Liver (tissue), 9 donors: ENCODE measurements around the gene HOXC6. TPM values are rescaled to one million over a fixed set of nuclear protein-coding genes. Genes with fewer than 3 reads are reported as not detected.
A peak's percentile ranks its signal among the peaks of the same experiment; 100 is the strongest.

Experiments used
- DNase-seq: peaks from one replicate; pipeline ENCODE4 v3.0.0-alpha.2; 2017; ENCODE audit warnings: low spot score
- H3K27ac ChIP-seq, 2 donors: one replicate each; pipeline ENCODE4 v1.7.0; 2013; ENCODE audit warnings: inconsistent platforms in 2 of 2, low read length in 2 of 2, control low read depth in 1 of 2, low read depth in 1 of 2, mild to moderate bottlenecking in 1 of 2
- H3K27me3 ChIP-seq, 4 donors: one replicate each; pipeline versions ENCODE4 v1.6.1 to v1.7.0; 2013; ENCODE audit warnings: low read length in 3 of 4, inconsistent platforms in 1 of 4, mild to moderate bottlenecking in 1 of 4, moderate library complexity in 1 of 4; ENCODE audit not compliant: control insufficient read depth in 4 of 4, insufficient read depth in 4 of 4
- H3K36me3 ChIP-seq, 4 donors: one replicate each; pipeline versions ENCODE4 v1.6.1 to v1.7.0; 2013; ENCODE audit warnings: low read length in 3 of 4, mild to moderate bottlenecking in 3 of 4, low read depth in 1 of 4, moderate library complexity in 1 of 4; ENCODE audit not compliant: control insufficient read depth in 4 of 4, insufficient read depth in 3 of 4
- H3K4me1 ChIP-seq, 4 donors: one replicate each; pipeline versions ENCODE4 v1.6.1 to v1.7.0; 2013; ENCODE audit warnings: low read length in 3 of 4, mild to moderate bottlenecking in 3 of 4, moderate library complexity in 1 of 4; ENCODE audit not compliant: control insufficient read depth in 4 of 4, insufficient read depth in 4 of 4
- H3K4me3 ChIP-seq, 3 donors: one replicate each; pipeline versions ENCODE4 v1.6.1 to v1.7.0; 2013; ENCODE audit warnings: low read length in 3 of 3, control low read depth in 1 of 3, low read depth in 1 of 3, mild to moderate bottlenecking in 1 of 3
- H3K9ac ChIP-seq, 2 donors: one replicate each; pipeline ENCODE4 v1.7.0; 2013; ENCODE audit warnings: low read length in 2 of 2, mild to moderate bottlenecking in 2 of 2, moderate library complexity in 2 of 2, control low read depth in 1 of 2, low read depth in 1 of 2
- H3K9me3 ChIP-seq, 4 donors: one replicate each; pipeline versions ENCODE4 v1.6.1 to v1.7.0; 2013; ENCODE audit warnings: low read length in 3 of 4; ENCODE audit not compliant: control insufficient read depth in 4 of 4
- EGR1 ChIP-seq, 2 donors: IDR thresholded peaks; 2 replicates each; pipeline ENCODE4 v1.6.1; 2016 to 2018; ENCODE audit warnings: antibody characterized with exemption in 2 of 2, low read depth in 2 of 2
- FOXA1 ChIP-seq: IDR thresholded peaks from 2 replicates; pipeline ENCODE4 v1.6.1; 2016; ENCODE audit warnings: antibody characterized with exemption
- HNF4G ChIP-seq: IDR thresholded peaks from 2 replicates; pipeline ENCODE4 v1.6.1; 2016; ENCODE audit warnings: antibody characterized with exemption
- NR2F2 ChIP-seq: IDR thresholded peaks from 2 replicates; pipeline ENCODE4 v1.6.1; 2016; ENCODE audit warnings: antibody characterized with exemption
- RAD21 ChIP-seq, 2 donors: IDR thresholded peaks; 2 replicates each; pipeline ENCODE4 v1.6.1; 2016; ENCODE audit warnings: antibody characterized with exemption in 2 of 2, mild to moderate bottlenecking in 2 of 2
- TAF1 ChIP-seq: conservative IDR thresholded peaks from 2 replicates; pipeline ENCODE4 v1.6.1; 2016; ENCODE audit warnings: antibody characterized with exemption, mild to moderate bottlenecking
- YY1 ChIP-seq: IDR thresholded peaks from 2 replicates; pipeline ENCODE4 v1.6.1; 2016; ENCODE audit warnings: antibody characterized with exemption, mild to moderate bottlenecking
- WGBS: extraction: QIAGEN DNeasy Blood & Tissue Kit; methylation state at CpG from one replicate; pipeline ENCODE4 v1.1.7; 2013; 5-methylcytosine and 5-hydroxymethylcytosine counted together
- polyA plus RNA-seq, 2 donors: library from polyadenylated mRNA; stranded (reverse) in 1 of 2; unstranded in 1 of 2; fragments of 200-250 nt in 1 of 2; fragments of >200 nt in 1 of 2; fragmentation: Nextera tagmentation in 1 of 2; extraction: Ambion mirVana in 1 of 2; gene quantifications; one replicate each; pipeline versions ENCODE4 v1.2.1 to v1.2.3, GENCODE V29; 2013 to 2015
- total RNA-seq, 2 donors: library from RNA; depleted of rRNA; stranded (reverse); fragments of >200 nt; gene quantifications; one replicate each; pipeline ENCODE4 v1.2.3, GENCODE V29; 2014
- TF ChIP-seq, protein P1 (sequence below): IDR thresholded peaks from 2 replicates; pipeline ENCODE4 v1.6.1; 2016; ENCODE audit warnings: antibody characterized with exemption, mild to moderate bottlenecking
- TF ChIP-seq, protein P2 (sequence below): fragments of 150-350 bp; IDR thresholded peaks from 2 replicates; pipeline ENCODE4 v1.5.1; 2017; ENCODE audit warnings: improper control_type of control experiment, low read depth, low read length; ENCODE audit not compliant: missing input control
- donor health status: healthy.
- donor health status: healthy.
- donor health status: healthy.
- donor health status: healthy.
- donor health status: healthy.

The HOXC6 gene
- total and polyA plus RNA-seq, 4 donors, result 0.33 TPM; not detected in 3

DNA sequence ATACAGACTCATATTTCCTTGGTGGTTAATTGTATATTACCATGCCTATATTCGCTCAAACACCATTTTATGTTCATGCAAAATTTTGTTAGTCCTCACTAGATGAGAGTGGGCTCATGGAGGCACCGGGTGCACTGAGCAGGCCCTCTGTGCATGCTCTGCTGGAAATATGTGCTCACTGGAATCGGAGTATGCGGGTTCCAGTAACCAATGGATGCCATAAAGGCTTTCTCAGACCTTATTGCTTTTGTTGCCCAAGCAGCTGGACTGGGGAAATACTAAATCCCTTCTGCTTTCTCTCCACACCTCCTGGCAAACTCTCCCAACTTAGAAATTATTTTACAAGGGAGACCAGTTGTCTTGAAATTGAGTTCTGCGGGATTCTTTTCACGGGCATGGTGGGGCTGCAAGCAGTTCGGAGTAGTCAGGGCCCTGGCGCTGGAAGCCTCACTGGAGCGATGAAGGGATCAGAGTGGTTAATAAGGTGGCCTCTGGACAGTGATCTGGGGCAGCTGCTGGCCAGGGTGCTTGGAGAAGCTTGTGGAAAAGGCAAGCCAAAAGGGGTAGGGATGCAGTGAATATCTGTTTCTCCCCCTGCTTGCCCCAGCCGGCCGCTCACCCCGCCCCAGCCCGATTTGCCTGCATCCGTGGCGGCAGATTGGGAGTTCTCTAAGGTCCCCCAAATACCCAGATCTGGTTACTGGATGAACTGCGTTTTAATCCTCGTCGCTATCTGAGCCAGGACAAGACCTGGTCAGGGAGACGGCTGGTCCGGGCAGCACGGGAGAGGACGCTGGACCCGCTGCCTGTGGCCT lies 7.4 kb upstream of the HOXC6 start (continued):
- TF ChIP-seq RAD21 (IDR thresholded peaks at IDR 0.05), result no peak
- TF ChIP-seq TAF1, result no peak
- TF ChIP-seq EGR1 (IDR thresholded peaks at IDR 0.05; ENCODE audit: low read depth in 2 of 2), result no peak
- TF ChIP-seq YY1, result no peak
- TF ChIP-seq FOXA1, result no peak

DNA sequence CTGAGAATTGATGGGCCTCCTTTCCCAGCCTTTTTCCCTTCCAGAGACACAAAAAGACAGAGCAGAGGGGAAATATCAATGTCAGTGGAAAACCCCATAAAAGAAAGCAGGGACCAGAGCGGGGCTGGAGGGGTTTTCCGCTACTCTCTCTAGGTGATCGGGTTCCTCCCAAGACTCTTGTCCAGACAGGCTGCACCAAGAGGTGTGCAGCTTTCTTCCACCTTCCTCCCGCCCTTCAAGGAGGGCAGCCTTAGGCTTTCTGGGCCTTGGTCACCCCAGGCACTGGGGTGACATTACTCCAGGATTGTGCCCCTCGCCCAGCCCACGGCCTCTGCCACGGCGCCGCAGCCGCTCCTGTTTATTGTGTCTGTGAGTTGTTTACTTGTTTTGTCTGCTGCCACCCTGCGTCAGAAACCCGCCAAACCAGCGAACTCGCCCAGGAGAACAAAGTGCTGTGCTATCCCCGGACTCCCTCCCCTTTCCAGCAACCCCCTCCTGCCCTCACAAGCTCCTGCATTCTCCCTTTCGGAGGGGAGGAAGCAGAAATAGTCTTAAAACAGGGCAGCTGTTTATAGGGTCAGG lies 6.7 kb upstream of the HOXC6 start:
- no peak for DNase-seq

DNA sequence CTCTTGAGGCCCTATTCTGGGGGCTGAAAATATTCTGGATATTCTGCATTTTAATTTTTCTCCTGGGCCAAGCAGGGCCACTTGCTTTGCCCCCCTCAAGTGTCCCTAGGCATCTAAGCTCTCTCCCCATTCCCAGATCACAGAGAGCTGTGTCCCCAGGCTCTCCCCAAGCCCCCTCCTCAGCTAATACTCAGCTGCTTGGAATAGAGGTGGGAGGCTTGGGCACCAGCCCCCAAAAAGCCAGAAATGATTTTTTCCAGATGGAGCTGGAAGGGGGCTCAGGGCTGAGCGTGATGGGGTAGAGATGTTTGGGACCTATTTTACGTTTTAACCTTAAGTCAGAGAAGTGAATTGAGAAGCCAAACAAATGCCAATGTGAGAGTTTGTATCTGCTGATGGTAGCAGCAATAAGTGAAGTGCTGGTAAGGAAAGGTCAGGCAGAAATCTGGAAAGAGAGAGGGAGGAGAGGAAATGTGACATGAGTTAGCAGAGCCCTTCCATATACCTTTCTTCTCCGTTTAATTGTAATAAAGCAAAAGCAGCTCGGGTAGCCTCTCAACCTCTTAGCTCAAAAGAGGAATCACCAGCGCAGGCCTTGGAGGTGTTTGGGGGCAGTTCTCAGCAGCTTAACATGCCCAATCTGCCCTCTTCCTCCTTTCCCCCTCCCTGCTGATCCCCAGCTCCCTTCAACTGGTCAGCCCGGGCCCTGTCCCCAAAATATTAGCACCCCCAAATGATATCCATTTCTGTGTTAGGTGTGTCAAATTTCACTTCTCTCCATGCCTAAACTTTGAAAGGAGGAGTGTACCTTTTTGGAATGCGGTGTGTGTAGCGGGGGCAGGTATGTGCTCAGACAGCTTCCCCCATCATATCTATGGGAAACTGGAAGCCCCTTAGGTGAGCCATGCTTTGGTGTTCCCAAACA lies 5.0 kb upstream of the HOXC6 start:
- WGBS, result 26% methylated on average over 8 of the region's 8 CpGs
- H3K27ac ChIP-seq, result no peak overlapping the region
- H3K9me3 ChIP-seq, result no peaks in the 10 kb centered on the region
- H3K36me3 ChIP-seq, result no peaks in the 10 kb centered on the region
- H3K4me1 ChIP-seq, result peaks cover 0 to 11% (median 6%) of the 10 kb centered on the region in 4 donors
- no peak for DNase-seq
- H3K4me3 ChIP-seq, result no peak overlapping the region
- H3K9ac ChIP-seq, result no peak overlapping the region
- peaks cover 6 to 47% (median 24%) of the 10 kb centered on the region in 4 donors for H3K27me3 ChIP-seq
- TF ChIP-seq, protein P1, sequence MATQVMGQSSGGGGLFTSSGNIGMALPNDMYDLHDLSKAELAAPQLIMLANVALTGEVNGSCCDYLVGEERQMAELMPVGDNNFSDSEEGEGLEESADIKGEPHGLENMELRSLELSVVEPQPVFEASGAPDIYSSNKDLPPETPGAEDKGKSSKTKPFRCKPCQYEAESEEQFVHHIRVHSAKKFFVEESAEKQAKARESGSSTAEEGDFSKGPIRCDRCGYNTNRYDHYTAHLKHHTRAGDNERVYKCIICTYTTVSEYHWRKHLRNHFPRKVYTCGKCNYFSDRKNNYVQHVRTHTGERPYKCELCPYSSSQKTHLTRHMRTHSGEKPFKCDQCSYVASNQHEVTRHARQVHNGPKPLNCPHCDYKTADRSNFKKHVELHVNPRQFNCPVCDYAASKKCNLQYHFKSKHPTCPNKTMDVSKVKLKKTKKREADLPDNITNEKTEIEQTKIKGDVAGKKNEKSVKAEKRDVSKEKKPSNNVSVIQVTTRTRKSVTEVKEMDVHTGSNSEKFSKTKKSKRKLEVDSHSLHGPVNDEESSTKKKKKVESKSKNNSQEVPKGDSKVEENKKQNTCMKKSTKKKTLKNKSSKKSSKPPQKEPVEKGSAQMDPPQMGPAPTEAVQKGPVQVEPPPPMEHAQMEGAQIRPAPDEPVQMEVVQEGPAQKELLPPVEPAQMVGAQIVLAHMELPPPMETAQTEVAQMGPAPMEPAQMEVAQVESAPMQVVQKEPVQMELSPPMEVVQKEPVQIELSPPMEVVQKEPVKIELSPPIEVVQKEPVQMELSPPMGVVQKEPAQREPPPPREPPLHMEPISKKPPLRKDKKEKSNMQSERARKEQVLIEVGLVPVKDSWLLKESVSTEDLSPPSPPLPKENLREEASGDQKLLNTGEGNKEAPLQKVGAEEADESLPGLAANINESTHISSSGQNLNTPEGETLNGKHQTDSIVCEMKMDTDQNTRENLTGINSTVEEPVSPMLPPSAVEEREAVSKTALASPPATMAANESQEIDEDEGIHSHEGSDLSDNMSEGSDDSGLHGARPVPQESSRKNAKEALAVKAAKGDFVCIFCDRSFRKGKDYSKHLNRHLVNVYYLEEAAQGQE, result no peak
- TF ChIP-seq HNF4G (no peak), YY1 (no peak)

More for the DNA sequence above, 6.7 kb upstream of the HOXC6 start:
- Histone ChIP-seq H3K27ac (no peak overlapping the region), H3K27me3 (peaks cover 6 to 52% (median 19%) of the 10 kb centered on the region in 4 donors), H3K4me3 (no peak overlapping the region), H3K9ac (no peak overlapping the region), H3K9me3 (no peaks in the 10 kb centered on the region), H3K4me1 (peaks cover 0 to 13% (median 9%) of the 10 kb centered on the region in 4 donors), H3K36me3 (no peaks in the 10 kb centered on the region)
- TF ChIP-seq, protein P2, sequence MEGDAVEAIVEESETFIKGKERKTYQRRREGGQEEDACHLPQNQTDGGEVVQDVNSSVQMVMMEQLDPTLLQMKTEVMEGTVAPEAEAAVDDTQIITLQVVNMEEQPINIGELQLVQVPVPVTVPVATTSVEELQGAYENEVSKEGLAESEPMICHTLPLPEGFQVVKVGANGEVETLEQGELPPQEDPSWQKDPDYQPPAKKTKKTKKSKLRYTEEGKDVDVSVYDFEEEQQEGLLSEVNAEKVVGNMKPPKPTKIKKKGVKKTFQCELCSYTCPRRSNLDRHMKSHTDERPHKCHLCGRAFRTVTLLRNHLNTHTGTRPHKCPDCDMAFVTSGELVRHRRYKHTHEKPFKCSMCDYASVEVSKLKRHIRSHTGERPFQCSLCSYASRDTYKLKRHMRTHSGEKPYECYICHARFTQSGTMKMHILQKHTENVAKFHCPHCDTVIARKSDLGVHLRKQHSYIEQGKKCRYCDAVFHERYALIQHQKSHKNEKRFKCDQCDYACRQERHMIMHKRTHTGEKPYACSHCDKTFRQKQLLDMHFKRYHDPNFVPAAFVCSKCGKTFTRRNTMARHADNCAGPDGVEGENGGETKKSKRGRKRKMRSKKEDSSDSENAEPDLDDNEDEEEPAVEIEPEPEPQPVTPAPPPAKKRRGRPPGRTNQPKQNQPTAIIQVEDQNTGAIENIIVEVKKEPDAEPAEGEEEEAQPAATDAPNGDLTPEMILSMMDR, result peak; percentile 4
- TF ChIP-seq NR2F2 (no peak), EGR1 (IDR thresholded peaks at IDR 0.05; ENCODE audit: low read depth in 2 of 2) (no peak), TAF1 (no peak)
- 15% methylated on average over 16 of the region's 16 CpGs for WGBS
